Activated T-cell treated with anti-CD3 and anti-CD28 coated beads, Interleukin-2, amount 50 U/mL, for 1 hour (primary cell): ENCODE measurements around the gene GALNT1.

Source experiments
- DNase-seq: peaks from one replicate; pipeline ENCODE4 v3.0.0-alpha.2; 2020

Gene GALNT1

DNA sequence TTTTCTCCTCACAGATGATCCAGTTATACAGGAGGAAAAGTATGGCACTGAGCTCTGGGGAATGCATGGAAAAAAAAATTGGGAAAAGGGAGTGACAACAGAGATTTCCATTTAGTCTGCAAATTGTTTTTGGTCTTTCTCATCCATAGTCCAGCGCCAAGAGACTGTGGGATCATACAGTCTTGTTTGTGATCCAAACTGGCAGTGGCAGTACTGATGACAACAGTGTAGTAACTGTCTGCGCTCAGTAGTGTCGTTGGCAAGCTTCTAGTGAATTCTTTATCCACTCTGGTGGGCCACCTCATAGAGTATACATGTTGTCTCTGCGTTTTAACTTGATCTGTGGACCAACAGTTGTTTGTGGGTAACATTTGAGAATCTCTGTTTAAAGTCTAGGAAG is 37.9 kb downstream of the GALNT1 start:
- no peak for DNase-seq

DNA sequence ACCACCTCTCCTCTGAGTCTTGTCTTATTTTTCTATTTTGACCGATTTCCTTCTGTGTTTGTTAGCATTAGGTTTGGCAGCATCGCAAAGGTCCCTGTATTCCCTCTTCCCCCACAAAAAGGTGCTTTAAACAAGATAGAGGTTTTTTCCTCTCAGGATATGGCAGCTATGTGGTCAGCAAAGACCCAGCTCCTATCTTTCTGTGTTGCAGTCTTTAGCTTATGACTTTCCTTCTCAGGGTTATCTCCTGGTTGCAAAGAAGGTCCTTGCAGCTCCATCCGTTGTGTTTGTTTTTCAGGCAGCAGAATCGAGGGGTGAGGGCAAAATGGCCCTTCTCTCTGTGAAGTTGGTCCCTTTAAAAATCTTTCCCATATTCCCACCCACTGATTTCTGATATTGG is 38.4 kb downstream of the GALNT1 start:
- no peak for DNase-seq

DNA sequence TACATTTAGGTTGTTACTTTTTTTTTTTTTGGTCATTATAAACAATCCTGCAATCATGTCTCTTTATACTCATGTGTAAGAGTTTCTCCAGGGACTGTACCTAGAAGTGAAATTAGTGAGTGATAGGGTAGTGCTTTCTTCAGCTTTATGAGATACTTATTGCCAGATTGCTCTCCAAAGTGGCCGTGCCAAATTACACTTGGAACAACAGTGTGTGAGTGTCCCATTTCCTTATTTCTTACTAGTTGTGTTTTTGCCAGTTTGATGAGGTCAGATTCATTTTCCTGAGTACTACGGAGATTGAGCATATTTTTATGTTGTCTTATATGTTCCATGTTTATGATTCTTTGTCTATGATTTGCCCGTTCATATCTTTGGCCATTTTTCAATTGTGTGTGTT is 39.2 kb downstream of the GALNT1 start:
- no peak for DNase-seq

DNA sequence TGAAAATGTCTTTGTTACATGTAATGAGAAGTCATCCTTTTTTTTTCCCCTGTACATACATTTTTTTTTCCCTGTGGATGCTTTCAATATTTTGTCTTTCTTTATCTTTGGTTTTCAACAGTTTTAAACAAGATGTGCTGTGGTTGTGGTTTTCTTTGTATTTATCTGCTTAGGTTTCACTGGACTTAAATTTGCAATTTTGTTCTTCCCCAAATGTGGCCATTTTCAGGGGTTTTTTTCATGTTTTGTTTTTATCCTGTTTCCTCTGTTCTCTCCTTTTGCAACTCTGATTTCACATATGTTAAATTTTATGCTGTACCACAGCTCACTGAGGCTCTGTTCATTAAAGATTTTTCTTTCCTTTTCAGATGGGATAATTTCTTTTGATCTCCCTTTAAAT is 41.7 kb downstream of the GALNT1 start:
- DNase-seq = no peak

DNA sequence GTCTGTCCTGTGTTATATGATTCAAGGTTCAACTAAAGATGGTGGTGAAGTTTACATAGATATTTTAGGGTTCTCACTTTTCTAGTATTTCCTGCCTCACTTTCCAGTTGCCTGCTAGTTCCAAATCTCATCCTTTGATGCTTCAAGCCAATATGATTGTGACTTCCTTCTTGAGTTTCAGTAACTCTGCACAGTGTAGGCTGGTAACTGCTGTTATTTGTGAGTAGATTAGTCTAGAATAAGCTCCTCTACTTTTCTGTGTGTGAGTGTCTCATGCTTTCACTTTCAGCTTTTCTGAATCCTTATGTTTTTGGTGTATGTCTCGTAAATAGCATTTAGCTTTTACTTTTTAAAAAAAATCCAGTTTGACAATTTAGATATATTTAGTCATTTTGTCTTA is 42.6 kb downstream of the GALNT1 start:
- DNase-seq = no peak

DNA sequence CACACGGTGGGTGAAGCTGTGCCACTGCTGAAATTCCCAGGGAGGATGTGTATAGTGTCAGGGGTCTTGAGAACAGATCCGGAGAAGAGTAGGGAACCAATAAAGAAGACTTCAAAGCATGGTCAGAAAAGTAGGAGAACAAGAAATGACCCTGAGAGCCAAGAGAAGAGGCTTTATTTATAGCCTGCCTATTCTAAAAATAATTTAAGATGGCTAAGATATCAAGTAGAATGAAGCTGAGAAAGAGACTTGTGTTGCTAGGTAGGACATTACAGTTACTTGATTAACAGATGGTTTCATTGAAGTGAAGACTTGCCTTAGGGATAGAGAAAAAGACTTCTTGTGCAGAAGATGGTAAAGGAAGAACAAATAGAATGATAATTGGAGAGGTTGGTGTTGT is 43.7 kb downstream of the GALNT1 start:
- DNase-seq = no peak

DNA sequence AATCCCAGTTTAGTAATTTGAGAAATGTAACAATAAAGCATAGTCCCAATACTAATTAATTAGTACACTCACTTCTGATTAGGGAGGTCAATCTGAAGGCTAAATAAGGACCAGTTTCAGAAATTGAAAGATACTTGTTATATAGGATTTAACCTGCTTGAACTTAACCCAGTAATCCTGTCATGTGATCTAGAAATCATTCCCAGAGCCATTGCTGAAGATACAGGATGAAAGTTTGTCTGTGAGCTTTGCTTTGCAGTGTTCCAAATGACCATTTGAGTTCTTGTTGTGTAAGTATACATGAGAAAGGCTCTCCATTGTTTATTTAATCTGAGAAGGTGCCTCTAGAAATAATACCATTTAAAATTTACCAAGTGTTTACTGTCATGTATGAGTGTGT is 52.2 kb downstream of the GALNT1 start:
- DNase-seq = no peak

DNA sequence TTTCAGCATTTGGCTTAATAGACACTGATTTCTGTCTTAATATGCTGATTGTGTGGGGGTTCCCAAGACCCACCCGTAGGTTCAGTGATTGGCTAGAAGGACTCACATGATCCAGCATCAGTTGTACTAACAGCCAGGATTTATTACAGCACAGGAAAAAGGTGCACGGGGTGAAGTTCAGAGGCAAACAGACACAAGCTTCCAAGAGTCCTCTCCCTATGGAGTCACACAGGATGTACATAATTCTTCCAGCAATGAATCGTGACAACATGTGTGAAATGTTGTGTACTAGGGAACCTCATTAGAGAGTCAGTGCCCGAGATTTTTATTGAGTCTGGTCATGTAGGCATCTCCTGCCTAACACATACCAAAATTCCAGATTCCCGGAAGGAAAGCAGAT is 52.8 kb downstream of the GALNT1 start:
- no peak for DNase-seq

DNA sequence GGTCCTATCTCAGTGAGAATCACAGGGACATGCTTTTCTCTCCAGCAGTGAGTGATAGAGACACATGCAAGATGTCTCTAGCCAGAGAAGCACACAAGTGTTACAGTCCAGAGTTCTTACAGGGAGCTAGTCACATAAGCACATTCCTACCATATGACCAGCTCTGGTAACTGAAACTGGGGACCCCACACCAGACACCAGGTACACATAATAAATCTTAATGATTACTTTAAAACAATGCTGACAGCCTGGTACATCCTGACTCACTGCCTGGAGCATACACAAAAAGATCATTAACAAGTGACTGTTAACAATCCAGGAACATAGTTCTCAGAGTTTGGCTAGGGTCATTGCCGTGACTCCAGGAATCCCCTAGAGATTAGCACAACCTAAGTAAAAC is 53.6 kb downstream of the GALNT1 start:
- no peak for DNase-seq

DNA sequence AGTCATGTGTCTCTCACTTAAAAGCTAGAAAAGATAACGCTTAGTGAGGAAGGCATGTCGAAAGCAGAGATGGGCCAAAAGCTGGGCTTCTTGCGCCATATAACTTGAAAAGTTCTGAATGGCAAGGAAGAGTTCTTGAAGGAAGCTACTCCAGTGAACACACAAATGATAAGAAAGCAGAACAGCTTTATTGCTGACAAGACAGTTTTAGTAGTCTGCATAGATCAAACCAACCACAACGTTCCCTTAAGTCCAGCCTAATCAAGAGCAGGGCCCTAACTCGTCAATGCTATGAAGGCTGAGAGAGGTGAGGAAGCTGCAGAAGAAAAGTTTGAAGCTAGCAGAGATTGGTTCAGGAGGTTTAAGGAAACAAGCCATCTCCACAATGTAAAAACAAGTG is 55.7 kb downstream of the GALNT1 start:
- DNase-seq = no peak

DNA sequence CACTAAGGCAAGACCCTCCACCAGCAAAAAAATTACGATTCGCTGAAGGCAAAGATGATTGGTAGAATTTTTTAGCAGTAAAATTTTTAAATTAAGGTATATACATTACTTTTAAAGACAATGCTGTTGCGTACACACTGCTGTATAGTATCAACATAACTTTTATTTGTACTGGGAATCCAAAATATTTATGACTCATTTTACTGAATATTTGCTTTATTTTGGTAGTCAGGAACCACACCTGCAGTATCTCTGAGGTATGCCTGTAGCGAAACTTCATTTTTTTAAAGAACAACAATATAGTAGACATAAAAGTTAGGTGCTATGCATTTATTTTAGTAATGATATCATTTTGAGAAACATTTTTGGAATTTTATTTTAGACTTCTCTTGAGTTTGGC is 57.8 kb downstream of the GALNT1 start:
- DNase-seq = no peak

DNA sequence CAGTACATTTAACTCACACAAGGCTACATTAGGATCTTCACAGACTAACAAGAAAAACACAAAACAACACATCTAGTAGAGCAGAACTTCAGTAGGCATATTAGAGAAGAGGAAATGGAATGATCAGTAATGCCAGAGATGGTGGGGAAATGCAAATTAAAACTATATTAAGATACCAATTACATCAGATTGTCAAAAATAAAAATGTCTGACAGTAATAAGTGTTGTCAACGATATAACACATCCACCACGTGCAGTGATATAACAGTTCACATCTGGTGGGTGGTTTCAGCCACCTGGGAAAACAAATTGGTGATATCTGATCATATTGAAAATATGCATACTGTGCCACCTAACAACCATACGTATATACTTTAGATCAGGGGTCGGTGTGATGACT is 59.9 kb downstream of the GALNT1 start:
- no peak for DNase-seq

DNA sequence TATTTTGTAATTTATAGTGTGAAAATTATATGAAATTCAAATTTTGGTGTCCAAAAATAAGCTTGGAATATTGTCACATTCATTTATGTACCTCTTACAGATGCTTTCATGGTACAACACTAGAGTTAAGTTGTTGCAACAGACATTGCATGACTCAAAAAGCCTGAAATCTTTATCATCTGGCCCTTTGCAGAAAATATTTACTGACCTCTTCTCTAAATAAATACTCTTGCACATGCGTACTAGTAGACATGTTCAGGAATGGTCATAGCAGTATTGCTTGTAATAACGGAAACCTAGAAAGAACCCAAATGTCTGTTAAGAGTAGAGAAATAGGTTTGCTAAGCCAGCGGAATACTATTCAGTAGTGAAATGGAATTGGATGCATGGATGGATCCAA is 60.4 kb downstream of the GALNT1 start:
- DNase-seq = no peak

DNA sequence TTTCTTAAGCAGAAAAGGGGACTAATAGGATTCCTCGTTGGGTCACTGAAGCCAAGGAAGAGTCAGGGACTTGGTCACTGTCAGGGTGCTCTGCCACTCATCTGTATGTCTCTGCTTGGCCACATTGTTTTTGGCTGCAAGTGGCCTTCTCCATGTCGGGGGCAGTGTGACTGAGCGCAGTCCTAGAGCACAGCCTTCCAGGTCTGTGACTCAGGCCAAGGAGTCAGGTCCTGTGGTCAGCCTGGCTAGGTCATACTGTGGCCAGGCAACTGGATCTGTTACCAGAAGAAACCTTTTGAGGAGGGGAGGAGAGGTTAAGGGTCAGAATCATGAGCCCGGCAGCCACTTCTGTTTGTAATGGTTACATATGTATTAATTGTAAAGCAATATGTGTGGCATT is 61.3 kb downstream of the GALNT1 start:
- DNase-seq = no peak

DNA sequence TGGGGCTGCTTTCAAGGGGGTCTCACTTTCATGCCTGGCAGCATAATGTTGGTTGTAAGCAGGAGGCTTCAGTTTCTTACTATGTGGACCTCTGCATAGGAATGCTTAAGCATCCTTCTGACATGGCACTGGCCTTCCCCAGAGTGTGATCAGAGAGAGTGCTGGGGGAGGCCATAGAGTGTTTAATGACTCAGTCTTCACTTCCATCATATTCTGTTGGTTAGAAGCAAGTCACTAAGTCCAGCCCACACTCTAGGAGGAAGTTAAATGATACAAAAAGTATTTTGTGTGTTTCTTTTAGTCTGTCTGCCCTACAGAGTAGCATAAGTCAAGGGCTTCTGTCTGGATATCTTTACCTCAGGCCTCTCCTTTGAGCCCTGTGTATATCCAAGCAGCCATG is 64.9 kb downstream of the GALNT1 start:
- no peak for DNase-seq

DNA sequence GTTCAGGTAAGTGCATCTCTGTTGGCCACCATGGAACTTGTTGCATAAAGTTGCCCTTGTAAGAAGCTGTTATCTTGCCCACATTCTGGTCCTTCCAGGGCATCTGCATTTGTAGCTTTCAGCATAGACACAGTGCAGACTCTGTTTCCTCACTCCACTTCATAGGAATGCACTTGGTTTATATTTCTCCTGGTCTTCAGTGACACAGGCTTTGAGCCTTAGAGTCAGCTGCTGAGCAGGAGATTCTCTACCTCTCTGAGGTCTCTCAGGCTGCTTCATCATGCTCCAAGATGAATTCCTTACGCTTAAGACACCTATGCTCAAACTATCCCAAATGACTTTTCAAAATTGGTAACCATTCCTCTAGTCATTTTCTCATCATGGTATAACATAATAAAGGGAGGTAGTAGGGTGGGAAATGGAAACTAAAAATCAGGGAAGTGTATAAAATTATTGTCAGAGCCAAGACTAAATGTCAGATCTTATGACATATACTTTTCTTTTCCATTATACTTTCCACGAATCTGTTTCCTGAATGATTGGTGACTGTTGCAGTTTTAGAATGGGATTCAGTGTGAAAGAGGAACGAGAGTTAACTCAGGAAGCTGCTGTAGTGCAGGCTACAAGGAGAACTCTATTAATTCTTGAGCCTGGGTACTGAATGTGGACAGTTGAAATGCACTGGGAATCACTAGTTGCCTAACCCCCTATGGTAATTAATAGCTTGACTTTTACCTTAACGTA is 72.0 kb downstream of the GALNT1 start:
- no peak for DNase-seq

DNA sequence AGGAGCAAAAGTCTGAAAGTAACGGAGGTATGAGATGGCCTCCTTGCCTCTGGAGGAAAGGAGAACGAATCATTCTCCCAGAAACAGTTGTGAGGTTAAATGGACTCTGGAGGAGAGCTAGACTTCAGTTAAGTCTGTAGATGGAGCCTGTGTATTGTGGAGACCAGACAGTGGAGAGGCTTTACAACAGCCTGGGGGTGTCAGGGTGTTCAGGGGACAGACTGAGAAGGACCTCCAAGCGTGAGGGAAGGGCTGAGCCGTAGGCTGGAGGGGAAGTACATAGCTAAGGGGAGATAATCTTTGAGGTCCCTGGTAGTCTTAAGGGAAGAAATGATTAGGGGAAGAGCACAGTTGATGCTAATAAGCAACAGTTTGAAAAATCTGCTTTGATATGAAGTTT is 76.6 kb downstream of the GALNT1 start:
- DNase-seq = no peak

DNA sequence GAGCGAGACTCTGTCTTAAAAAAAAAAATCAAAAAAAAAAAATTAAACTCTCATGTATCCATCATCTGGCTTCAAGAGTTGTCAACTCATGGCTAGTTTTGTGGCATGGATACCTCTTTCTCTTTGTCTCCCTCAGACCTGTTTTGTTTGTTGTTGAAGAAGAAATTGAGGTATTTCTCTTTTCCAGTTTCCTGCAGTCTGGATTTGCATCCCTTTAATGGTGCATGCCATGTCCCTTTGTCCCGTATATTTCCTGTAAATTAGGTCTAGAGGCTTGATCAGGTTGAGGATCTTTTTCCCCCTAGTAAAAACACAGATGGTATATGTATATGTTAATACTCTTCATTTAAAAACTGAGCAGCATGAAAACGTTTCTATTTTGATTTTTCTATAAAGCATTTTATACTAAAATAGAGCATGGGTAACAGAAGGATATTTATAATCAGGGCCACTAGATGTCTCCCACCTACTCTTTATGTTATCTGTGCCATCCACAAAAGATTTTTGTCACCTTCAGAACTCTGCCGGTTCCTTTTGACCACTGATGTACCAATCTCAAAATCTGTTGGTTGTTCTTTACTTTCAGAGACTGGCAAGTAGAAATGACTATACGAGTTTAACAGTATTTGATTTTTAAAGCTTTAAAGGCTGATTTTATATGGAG is 80.1 kb downstream of the GALNT1 start:
- DNase-seq = no peak

DNA sequence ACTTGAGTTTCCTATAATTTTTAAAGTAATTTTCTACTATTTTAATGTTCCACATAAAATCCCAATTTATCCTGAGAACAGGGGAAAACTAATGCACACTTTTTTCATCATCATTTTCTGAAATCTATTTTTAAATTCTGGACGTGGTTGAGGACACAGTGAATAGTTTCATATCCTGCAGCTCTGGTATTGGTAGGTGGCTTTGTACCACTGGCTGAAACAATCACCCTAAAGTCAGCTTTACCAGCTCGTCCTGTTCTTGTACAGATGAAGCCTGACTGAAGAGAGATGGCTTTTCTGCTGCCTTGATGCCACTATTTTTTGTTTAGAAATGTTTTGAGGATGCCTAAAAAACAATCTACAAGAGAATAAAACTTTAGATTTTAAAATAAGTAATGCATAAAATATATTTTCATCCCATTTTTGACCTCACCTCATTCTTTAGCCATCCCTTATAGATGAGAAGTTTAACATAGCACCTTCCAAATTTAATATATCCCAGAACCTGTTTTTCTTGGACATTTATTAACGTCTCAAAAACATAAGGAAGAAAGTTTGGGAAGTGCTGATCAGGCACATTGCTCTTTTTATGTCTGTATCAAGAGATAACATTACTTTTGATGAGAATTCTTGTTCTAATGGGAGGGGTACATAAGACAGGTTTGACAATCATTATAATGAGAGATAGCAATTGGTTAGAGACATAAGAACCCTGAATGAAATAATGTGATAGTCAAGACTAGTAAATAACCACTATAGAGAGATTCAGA is 80.9 kb downstream of the GALNT1 start:
- DNase-seq = no peak

DNA sequence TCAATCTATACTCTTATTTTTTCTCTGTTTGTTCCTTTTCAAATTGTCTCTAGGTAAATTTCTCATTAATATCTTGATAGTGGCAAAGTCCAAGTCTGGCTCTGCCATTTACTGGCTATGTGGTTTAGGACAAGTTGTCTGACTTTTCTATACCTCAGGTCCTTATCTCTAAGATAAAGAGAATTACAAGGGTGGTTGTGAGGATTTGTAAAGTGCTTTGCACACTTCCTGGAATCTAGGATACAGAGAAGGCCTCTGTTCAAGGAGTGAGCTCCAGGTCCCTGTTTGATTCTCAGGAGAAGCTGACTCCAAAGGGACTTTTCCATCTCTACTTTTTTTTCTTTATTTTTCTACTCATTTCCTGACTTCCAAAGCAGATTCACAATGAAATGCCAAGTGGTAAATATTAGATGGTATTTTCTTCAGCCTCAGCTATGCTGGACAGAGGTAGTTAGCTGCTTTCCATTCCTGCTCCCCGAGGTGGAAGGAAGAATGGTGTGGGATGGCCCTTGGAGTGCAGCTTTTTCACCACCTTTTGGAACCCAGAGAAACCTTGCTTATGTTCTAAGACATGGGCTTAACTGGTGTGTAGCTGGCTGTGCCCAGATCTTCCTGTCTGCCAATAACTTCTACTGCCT is 90.5 kb downstream of the GALNT1 start:
- DNase-seq = no peak

DNA sequence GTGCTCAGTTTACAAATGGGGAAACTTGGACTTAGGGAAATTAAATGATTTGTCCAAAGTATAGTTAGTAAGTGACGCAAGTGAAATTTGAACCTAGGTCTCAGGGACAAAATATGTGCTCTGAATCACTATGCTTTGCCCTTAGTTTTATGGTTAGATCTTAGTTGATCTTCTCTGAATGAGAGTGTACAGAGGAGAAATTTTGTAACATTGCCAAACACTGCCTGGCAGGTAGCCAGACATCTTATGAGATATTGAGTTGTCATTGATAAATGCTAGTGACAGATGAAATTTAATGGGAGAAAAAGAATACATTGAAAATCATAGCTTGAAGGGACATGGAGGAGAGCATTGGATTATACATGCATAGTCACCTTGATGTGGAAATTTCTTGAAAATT is 91.4 kb downstream of the GALNT1 start:
- no peak for DNase-seq

DNA sequence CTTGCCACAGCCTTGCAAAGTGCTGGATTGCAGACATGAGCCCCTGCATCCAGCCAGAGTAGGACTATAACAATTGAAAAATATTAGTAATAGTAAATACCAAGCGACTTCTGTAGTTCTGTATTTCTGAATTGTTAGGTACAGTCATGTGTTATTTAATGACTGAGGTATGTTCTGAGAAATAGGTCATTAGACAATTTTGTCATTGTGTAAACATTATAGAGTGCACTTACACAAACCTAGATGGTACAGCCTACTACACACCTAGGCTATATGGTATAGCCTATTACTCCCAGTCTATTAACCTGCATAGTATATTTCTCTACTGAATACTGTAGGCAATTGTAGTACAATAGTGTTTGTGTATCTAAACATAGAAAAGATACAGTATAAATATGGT is 92.1 kb downstream of the GALNT1 start:
- DNase-seq = no peak

DNA sequence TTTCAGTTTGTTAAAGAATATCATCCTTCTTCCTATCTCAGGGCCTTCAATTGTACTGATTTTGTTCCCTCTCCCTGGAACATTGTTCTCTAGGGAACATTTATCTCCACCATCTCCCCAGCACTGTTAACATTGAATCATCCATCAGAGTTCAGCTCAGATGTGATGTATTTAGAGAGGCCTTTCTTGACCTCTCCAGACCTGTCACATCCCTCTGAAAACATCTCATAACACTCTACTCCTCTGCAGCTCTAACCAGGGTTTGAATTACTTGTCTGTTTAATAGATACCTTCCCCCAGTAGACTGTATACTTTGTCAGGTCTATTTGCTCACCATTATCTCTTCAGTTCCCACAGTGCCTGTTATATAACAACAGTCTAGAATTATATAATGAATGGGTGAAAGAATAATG is 98.6 kb downstream of the GALNT1 start:
- DNase-seq = no peak
